Measurements from ENCODE around the gene RASAL1.

RASAL1 gene

DNA sequence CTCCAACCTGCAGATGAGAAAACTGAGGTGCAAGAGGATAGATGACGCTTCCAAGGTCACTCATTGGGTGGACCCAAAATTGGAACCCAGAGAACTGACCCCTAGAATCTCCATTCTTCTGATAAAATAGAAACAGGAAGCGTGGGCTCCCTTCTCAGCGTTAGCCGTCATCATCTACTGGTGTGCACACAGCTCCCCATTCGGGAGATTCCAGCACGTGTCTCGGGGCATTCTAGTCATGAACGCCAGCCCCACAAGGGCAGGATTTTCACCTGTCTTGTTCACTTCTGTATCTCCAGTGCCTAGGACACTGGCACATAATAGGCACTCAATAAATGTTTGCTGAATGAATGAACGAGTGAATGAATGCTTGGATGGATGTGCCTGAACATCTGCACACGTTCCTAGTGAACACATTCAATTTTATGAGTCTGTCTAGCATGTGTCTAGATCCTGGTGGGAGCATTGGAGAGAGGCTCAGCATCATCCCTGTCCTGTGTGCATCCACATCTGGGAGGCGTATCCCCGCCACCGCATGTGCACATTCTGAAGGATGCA is 30.5 kb downstream of the RASAL1 start:
- in situ Hi-C loops (cut with MboI; ENCODE audit: low pct_unique_long_range_greater_than_20kb, low sequenced_read_pairs) = no loop called here
- no peak for DNase-seq

GRCh38 chr12:113103756-113104450 is 31.7 kb downstream of the RASAL1 start:
- DNase-seq = no peak
- in situ Hi-C loops (cut with MboI; ENCODE audit: low pct_unique_long_range_greater_than_20kb, low sequenced_read_pairs) = no loop called here

GRCh38 chr12:113102811-113103210 is 32.8 kb downstream of the RASAL1 start:
- DNase-seq = no peak
- in situ Hi-C loops (cut with MboI; ENCODE audit: low pct_unique_long_range_greater_than_20kb, low sequenced_read_pairs) = no loop called here

DNA sequence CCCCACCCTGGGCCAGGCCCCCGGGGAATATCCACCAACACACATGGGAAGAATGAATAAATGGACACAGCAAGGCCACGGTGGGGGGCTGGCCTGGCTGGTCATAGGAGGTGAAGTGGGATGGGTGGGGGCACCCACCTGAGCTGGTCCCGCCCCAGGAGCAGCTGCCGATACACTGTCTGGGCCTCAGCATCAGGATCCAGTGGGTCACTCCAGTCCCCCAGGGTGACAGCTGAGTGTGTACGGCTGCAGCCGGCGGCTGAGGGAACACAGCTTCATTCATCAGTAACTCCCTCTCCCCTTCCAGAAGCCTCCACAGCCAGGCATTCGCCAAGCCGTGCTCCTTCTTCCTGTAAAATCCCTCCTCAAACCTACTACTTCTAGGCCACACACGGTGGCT is 33.8 kb downstream of the RASAL1 start:
- DNase-seq = no peak
- in situ Hi-C loops (cut with MboI; ENCODE audit: low pct_unique_long_range_greater_than_20kb, low sequenced_read_pairs) = no loop called here

DNA sequence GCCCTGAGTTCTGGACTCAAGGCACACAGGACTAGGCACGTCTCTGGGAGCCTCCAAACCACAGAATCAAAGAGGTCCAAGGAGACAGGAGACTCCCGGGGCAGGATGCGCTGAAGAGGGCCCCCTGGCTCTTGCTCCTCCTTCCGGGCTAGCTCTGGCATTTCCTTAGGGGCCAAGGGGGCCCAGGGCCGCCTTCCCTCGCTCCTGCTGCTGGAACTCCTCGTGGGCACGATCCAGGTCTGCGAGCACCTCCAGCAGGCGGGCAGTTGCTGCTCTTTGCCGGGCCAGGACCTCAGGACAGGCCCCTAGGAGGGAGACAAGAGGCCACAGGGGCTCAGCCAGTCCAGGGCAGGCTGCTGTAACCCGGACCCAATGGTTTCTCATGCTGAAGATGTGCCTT is 35.8 kb downstream of the RASAL1 start:
- in situ Hi-C loops (cut with MboI; ENCODE audit: low pct_unique_long_range_greater_than_20kb, low sequenced_read_pairs) = no loop called here

DNA sequence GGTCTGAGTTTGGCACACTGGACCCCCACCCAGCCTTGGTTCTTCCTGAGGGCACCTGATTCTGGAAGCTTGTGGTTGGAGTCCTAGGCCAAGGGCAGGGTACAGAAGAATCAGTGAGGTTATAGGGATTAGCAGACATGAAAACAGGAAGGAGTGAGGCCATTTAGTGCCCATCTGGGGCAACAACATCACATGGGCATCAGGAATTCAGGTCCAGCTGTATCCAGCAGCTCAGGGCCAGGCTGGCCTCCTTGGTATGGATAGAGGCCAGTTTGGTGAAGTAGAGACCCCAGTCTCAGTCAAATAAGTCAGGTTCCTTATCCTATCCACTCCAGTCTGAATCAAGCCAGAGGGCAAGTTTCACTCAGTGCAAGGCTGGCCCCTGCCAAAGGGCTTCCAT is 36.2 kb downstream of the RASAL1 start:
- in situ Hi-C loops (cut with MboI; ENCODE audit: low pct_unique_long_range_greater_than_20kb, low sequenced_read_pairs) = no loop called here
- no peak for DNase-seq

More for the DNA sequence above, 35.8 kb downstream of the RASAL1 start:
- no peak for DNase-seq

- DNase-seq = peak; percentile 85
Measured at GRCh38 chr12:113098441-113099028, 37.0 kb downstream of the RASAL1 start.

DNA sequence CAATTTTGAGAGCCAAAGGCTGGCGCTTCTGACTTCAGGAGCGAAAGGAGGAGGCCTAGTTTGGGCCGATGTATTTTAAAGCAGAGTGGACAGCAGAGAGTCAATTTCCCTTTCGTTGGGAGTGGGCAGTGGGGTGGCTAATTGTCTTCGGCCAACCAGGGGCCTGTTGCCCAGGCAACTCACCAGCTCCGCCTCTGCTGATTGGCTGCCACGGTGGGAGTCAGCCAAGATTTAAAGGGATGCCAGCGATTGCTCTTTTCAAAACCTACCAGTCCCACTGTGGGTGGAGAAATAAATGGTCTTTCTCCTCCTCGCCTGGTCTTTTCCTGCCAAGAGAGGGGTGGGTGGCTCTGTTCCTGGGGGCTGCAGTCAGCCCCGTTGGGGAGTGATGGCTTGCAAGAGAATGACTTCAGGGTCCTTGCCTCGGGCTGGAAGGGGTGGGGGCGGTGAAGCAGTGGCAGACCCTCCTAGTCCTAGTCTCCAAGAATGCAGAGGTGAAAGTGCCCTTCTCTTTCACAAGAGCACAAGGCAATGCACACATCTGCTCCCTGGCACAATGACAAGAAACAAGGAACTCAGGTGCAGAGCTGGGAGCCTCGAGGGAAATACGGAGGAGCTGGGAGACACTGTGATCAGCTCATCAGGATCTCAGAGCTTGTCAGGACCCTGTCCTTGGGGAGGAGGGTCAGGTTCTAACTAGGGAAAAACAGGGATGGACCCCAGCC is 37.7 kb downstream of the RASAL1 start:
- no peak for DNase-seq
- in situ Hi-C loops (cut with MboI; ENCODE audit: low pct_unique_long_range_greater_than_20kb, low sequenced_read_pairs) = no loop called here

More at GRCh38 chr12:113098441-113099028, 37.0 kb downstream of the RASAL1 start:
- in situ Hi-C loops (cut with MboI; ENCODE audit: low pct_unique_long_range_greater_than_20kb, low sequenced_read_pairs) = no loop called here

GRCh38 chr12:113096675-113097461 is 38.7 kb downstream of the RASAL1 start:
- in situ Hi-C loops (cut with MboI; ENCODE audit: low pct_unique_long_range_greater_than_20kb, low sequenced_read_pairs) = no loop called here
- DNase-seq = no peak

- in situ Hi-C loops (cut with MboI; ENCODE audit: low pct_unique_long_range_greater_than_20kb, low sequenced_read_pairs) = no loop called here
Measured at GRCh38 chr12:113095405-113095804, 40.2 kb downstream of the RASAL1 start.

GRCh38 chr12:113094738-113095137 is 40.8 kb downstream of the RASAL1 start:
- no peak for DNase-seq
- in situ Hi-C loops (cut with MboI; ENCODE audit: low pct_unique_long_range_greater_than_20kb, low sequenced_read_pairs) = no loop called here

More at GRCh38 chr12:113095405-113095804, 40.2 kb downstream of the RASAL1 start:
- no peak for DNase-seq

DNA sequence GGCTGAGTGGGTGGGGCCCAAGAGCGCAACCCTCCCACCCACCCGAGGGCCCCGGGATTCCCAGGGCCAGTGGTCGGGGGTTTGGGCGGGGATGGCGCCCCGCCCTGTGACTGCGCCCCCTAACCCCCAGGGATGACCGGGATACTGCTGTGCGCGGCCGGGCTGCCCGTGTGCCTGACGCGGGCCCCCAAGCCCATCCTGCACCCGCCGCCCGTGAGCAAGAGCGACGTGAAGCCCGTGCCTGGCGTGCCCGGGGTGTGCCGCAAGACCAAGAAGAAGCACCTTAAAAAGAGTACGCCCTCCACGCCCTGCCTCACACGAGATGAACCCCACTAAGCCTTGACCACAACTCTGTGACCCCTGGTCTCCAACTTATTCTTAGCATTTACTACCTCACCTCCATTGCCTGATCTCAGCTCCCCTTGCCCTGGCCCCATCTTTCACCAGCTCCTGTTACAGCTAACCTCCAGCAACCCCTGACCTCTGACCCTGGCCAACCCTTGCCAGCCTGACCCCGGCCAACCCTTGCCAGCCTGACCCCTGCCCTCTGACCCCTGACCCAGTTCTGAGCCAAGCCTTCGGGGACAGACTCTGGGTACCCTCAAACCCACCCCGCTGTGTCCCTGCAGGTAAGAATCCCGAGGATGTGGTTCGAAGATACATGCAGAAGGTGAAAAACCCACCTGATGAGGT is 42.0 kb downstream of the RASAL1 start:
- in situ Hi-C loops (cut with MboI; ENCODE audit: low pct_unique_long_range_greater_than_20kb, low sequenced_read_pairs) = no loop called here
- DNase-seq = no peak

- DNase-seq = peak; percentile 19
- in situ Hi-C loops (cut with MboI; ENCODE audit: low pct_unique_long_range_greater_than_20kb, low sequenced_read_pairs) = no loop called here
Measured at GRCh38 chr12:113092607-113093408, 42.8 kb downstream of the RASAL1 start.

DNA sequence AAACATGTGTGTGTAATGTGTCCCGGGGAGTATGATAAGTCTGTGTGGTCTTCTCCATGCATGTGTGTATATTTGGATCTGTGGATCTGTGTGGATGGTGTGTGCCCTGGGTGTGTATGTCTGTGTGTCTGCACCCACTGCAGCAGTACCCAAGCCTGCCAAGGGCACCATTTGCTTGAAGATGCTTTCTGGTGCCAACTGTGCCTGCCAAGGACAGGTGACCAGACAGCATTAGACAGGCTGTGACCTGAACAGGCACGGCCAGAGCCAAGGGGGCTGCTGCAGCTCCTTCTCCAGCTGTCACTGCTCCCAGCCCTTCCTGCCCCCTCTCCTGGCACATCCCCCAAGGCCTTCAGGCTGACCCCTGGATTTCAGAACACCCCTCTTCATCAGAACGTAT is 44.1 kb downstream of the RASAL1 start:
- no peak for DNase-seq
- in situ Hi-C loops (cut with MboI; ENCODE audit: low pct_unique_long_range_greater_than_20kb, low sequenced_read_pairs) = no loop called here

DNA sequence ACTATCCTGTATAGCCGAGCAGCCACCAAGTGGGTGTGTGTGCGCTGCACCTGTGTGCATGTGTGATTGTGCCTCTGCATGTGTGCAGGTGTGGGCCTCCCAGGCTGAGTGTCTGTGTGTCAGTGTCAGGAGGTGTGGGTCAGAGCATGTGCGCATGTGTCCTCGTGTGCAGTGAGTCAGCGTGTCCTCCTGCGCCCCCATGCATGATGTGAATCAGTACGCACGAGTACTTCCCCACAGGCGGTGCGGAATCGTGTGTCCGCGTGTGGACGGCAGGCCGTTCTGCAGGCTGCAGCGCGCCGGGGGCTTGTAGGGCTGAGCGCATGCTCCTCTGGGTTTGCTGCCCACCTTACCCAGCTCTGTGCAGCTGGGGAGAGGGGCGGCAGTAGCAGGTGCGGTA is 44.8 kb downstream of the RASAL1 start:
- DNase-seq = no peak
- in situ Hi-C loops (cut with MboI; ENCODE audit: low pct_unique_long_range_greater_than_20kb, low sequenced_read_pairs) = no loop called here

DNA sequence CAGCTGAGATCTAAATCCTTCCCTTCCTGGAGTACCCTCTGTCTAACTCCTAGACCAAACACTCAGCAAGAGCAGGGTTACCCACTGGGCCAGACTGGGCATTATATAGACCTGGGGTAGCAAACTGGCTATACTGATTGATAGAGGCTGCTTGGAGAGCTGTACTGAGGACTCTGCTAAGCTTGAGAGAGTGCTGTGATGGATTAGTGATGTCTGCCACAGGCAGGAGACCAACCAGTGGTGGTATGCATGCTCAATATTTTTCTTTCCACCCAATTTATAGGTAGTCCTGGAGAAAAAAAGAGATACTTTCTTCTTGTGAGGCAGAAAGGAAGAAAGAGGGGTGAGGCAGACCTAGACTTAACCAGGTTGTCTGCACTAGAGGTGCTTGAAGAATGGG is 45.7 kb downstream of the RASAL1 start:
- in situ Hi-C loops (cut with MboI; ENCODE audit: low pct_unique_long_range_greater_than_20kb, low sequenced_read_pairs) = no loop called here
- DNase-seq = no peak

GRCh38 chr12:113088971-113089756 is 46.4 kb downstream of the RASAL1 start:
- no peak for DNase-seq
- in situ Hi-C loops (cut with MboI; ENCODE audit: low pct_unique_long_range_greater_than_20kb, low sequenced_read_pairs) = no loop called here

All from KBM-7 (cell line).